AG08395 (cell line): Measurements from ENCODE around the gene MYO5C.
"Not testable (repeated sequence)": the region's sequence is repeated elsewhere in the genome, so short reads cannot be mapped to it uniquely, and the experiment has no call there.

Experiments used
- DNase-seq: peaks from one replicate; pipeline ENCODE4 v3.0.0; 2012; ENCODE audit warnings: mixed read lengths, low spot score

The MYO5C gene

GRCh38 chr15:52241489-52241888 is 54.1 kb downstream of the MYO5C start:
- no peak for DNase-seq

GRCh38 chr15:52240166-52240565 is 55.4 kb downstream of the MYO5C start:
- DNase-seq, result no peak

GRCh38 chr15:52238989-52239525 is 56.5 kb downstream of the MYO5C start:
- DNase-seq, result not testable (repeated sequence)

GRCh38 chr15:52238149-52238548 is 57.5 kb downstream of the MYO5C start:
- no peak for DNase-seq

- DNase-seq, result peak; percentile 15
These were observed 59.6 kb downstream of the MYO5C start for GRCh38 chr15:52236013-52236412.

GRCh38 chr15:52234596-52235541 is 60.7 kb downstream of the MYO5C start:
- DNase-seq, result no peak

- peak; percentile 29 for DNase-seq
These were observed 62.2 kb downstream of the MYO5C start for GRCh38 chr15:52233405-52233804.

GRCh38 chr15:52232327-52232726 is 63.3 kb downstream of the MYO5C start:
- DNase-seq, result no peak

- DNase-seq, result no peak
These were observed 65.5 kb downstream of the MYO5C start for GRCh38 chr15:52230073-52230472.

- no peak for DNase-seq
These were observed 66.7 kb downstream of the MYO5C start for GRCh38 chr15:52228921-52229320.

- peak; percentile 84 for DNase-seq
These were observed 68.1 kb downstream of the MYO5C start for GRCh38 chr15:52227456-52227855.

GRCh38 chr15:52225230-52225629 is 70.4 kb downstream of the MYO5C start:
- no peak for DNase-seq

GRCh38 chr15:52224211-52224610 is 71.4 kb downstream of the MYO5C start:
- DNase-seq, result no peak

- no peak for DNase-seq
These were observed 73.9 kb downstream of the MYO5C start for GRCh38 chr15:52221730-52222129.

- DNase-seq, result no peak
These were observed 74.5 kb downstream of the MYO5C start for GRCh38 chr15:52220937-52221660.

GRCh38 chr15:52220251-52220650 is 75.4 kb downstream of the MYO5C start:
- no peak for DNase-seq

GRCh38 chr15:52218816-52219215 is 76.8 kb downstream of the MYO5C start:
- no peak for DNase-seq

- no peak for DNase-seq
These were observed 77.2 kb downstream of the MYO5C start for GRCh38 chr15:52218371-52218770.

GRCh38 chr15:52217186-52217585 is 78.4 kb downstream of the MYO5C start:
- no peak for DNase-seq

- DNase-seq, result no peak
These were observed 81.1 kb downstream of the MYO5C start for GRCh38 chr15:52214553-52214952.

GRCh38 chr15:52213206-52213605 is 82.4 kb downstream of the MYO5C start:
- no peak for DNase-seq

- peak; percentile 83 for DNase-seq
These were observed 87.2 kb downstream of the MYO5C start for GRCh38 chr15:52208306-52208946.
